Measurements from ENCODE around the gene ABCC4.

Gene ABCC4

DNA sequence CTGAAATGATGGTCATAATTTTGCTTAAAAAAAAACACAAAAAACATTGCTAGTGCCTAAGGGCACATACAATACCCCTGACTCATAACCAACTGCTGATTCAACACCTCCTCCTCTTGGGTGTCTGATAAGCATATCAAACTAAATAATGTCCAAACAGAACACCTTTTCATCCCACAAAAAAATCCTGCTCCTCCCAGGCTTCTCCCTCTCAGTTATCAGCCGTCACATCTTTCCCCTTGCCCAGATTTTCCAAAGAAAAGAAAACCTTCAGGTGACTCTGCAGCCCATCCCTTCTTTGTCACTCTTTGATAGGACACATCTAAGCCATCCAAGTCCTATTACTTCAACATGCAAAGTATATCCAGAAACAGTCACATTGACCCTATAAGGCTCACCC is 46.9 kb downstream of the ABCC4 start:
- DNase-seq = no peak

DNA sequence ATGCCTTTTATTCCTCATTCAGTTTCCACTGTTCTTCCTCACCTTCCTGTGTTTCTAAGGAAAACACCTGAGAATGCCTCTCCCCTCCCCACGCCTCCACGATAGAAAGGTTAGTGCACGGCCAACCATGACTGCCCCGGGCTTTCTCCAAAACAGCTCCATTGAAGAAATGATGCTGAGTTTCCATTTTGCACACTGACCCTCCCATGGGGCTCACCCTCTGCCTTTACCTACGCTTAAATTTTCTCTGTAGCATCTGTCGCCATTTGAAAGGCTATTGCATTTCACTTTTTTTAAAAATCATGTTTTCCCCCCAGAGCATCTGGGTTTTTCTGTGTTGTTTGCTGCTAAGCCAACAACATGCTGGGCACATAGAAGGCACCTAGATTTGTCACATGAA is 48.2 kb downstream of the ABCC4 start:
- DNase-seq = no peak

DNA sequence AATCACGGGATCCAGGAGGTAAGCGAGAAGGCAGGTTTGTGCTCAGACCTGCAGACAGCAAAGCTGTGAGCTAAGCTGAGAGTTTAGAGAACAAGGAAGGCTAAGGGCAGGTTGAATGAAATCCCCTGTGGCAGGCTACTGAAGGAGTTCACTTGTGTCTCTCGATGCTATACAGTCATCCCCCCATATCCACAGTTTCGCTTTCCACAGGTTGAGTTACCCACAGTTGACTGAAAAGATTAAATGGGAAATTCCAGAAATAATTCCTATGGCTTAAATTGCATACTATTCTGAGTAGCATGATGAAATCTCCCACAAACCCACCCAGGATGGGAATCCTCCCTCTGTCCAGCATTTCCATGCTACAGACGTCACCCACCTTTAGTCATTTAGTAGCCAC is 49.6 kb downstream of the ABCC4 start:
- DNase-seq = no peak

DNA sequence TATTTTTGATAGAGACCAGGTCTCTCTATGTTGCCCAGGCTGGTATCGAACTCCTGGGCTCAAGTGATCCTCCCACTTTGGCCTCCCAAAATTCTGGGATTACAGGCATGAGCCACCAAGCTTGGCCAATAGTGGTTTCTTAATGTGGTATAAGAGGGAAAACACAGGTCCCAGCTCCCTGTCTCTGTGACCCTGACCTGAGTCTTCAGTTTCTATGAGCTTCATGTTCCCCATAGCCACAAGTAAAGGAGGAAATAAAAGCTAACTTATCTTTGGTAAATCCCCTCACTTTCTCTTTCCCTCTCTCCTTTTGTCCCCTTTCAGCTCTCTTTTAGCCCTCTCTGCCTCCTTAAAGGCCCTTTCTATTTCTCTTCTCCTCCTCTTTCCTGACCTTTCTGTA is 50.3 kb downstream of the ABCC4 start:
- DNase-seq = no peak

DNA sequence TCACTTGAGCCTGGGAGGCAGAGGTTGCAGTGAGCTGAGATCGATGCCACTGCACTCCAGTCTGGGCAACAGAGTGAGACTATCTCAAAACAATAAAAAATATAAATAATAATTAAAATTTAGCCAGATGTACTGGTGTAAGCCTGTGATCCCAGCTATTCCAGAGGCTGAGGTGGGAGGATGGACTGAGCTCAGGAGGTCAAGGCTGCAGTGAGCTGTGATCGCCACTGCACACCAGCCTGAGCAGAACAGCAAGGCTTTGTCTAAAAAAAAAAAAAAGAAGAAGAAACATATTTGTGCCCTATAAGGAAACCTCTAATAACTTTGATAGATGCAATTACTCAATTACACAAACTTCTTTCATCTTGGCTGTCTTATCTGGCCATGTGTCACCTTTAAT is 52.3 kb downstream of the ABCC4 start:
- no peak for DNase-seq

DNA sequence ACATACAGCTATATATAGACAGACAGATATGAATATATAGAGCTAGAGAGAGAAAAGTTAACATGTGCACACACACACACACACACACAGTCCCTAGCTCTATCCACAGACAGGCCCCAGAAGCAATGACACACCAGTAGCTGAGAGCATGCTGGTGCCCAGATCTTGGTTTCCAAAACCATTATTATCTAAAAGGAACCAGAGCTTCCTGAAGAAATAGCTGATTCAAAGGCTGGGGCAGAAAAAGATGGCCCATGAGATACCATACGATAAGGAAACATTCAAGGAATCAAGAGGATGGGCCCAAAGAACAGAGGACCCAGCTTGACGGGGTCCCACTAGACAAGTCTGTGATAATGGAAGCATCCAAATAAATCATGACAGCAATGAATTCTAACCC is 53.4 kb downstream of the ABCC4 start:
- no peak for DNase-seq

DNA sequence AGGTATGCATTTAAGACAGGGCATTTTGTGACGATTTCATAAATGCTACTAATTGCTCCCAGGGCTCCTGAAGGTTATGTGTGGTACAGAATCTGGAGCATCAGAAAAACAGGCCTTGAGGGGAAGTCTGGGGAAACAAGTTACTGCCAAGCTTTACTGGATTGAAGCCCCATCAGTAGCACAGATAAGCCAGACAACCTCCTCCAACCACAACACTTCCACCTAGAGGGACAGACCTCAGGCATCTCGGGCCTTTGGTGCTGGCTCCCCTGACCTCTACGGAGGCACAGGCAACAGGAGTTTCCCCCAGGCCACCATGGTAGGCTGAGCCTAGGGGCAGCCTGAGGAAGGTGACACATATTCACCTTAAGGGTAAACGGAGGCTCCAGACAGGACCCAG is 54.1 kb downstream of the ABCC4 start:
- DNase-seq = no peak

DNA sequence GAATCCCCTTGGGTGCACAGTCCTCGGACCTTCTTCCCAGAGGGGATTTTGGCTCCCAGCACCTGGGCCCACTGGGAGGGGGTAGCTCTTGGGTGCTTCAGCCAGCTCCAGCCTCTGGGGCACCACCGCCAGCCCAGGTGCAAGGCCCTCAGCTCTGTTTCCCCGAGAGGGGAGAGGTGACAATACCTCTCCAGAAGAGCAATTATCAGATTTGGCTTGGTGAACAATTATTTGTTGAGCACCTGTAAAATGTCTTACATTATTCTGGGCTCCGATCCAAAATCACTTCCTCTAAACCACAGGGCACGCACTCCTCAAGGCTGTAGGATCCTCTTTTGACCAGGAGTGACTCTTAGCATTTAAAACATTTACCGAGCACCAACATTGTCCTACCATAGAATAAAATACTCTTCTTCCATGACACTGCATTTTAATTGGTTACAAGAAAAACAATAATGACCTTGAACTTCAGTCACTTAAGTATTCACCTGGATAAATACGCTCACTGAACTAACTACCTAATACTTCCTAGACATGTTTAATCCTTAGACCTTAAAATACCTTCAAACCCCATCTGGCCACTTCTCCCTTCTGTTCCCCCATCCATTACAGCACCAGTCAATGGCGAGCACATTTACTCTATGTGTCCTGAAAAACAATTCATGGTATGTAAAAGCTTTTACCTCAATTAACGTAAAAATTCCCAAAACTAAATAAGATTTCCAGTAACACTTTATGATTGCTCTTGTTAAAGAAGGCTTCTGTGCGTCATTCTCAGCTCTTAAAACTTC is 54.8 kb downstream of the ABCC4 start:
- DNase-seq = no peak

DNA sequence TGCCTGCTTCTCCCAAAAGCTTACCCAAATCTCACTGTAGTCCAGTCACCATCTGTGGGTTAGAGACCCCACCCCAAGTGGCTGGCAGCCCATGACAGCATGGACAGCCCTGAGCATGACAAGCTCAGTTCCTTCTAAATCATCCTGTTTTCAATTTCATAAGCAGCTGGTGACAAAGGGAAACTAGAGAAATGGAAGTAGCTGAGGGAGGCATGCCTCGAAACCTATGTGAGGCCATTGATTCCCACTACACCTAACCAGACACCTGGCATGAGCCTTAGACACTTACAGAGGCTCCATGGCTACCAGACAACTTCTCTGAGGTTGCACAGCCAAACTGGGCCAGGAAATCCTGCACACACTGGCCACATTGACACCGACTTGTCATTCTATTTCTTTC is 56.2 kb downstream of the ABCC4 start:
- no peak for DNase-seq

DNA sequence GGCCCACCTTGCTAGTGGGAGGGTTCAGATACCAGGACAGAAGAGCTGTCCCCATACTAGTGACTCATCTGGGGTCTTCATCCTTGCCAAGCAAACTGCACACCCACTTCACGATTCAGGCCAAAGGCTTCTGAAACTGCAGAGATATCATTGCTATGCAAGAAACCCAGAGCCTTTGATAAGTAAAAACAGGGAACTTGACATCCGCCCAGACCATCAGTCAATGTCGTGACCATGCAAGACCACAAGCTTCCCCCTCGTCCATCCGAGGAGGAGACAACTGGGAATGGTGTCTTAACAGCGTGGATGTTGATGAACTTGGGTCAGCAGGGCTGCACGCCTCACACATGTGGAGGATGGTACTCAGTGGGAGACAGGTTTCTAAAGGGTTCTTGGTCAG is 58.0 kb downstream of the ABCC4 start:
- DNase-seq = no peak

DNA sequence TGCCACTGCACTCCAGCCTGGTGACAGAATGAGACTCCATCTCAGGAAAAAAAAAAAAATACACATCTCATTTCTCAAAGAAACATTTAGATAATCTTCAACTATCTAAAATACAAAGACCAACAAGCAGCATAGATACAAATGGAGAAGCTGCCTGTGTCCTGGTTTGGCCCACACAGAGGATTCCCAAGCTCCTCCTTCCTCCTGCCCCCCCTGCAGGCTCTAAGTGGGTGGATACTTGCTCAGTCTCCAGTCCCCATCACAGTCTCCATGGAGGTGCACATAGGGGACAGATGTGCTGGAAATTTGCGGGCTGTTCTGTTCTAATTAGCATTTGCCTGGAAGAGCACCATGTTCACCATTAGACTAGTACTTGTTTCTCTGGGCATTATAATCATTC is 59.9 kb downstream of the ABCC4 start:
- DNase-seq = no peak

DNA sequence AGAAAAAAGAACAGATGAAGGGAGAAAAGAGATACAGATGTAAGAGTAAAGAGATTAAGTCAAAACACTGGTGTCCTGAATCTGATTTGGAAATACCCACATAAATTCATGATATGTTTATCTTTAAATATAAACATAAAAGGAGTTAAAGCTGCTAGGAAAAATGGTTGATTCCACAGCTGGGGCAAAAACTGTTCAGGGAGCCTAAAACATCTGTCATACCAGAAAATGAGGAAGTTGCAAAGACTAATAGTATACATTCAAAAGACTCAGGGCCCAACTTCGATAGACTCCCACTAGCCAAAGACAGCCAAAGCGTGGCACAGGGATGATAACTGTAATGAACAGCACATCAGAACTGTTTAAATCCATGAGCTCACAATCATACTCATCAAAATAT is 62.0 kb downstream of the ABCC4 start:
- no peak for DNase-seq

DNA sequence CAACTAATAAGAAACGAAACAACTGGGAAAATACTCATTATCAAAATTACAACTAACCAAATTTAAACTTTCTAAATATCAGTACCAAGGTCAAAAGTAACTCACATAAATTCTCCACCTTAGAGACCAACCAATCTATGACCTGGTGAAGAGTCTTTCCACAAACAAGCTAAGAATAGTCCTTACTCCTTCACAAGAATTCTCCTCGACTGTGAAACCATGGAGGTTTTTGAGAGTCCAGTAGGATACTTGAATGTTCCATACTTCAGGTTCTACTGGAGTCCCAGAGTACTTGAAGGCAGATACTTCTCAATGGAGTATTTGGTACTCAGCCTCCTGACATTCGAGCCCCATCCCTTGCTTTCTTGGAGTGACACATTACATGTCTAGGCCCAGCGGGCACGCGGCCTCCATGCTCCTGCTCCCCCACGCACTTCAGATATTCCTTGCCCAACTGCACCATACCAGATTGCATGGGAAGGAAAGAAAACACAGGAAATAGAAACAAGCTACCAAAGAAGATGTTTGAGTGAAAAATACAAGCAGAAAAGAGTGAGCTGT is 63.9 kb downstream of the ABCC4 start:
- no peak for DNase-seq

DNA sequence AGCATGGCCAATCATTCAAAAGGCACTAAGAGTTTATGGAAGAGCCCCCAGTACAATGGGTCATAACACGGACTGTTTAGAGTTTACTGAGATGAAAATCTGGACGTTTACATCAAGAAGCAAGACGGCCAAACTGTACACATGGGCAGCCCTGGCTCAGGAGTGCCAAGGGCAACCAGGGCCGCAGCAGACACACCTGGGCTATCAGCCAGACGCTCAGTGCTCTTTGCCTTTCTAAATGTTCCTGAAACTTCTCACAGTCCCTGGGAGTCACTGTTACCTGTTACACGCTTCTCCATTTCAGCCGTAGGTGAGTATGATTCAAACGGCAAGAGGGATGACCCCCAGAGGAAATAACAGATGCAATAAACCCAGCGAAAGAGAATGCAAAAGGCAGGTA is 64.5 kb downstream of the ABCC4 start:
- no peak for DNase-seq

DNA sequence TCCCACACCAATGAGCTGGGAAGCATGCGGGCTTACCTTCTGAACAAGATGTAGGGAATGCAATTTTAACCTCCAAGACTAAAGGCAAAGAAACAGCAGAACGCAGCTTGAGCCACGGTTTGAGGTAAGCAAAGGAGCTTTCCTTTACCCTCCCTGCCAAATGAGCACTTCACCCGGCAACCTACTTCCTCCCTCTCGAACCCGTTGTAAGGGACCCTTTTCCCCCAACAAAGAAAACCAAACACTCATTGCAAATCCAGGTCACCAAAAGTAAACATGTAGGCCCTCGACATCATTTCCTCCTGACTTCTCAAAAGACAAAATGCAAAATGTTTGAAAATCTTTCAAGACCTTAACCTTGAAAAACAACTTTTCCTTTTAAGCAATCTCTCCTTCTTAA is 65.3 kb downstream of the ABCC4 start:
- DNase-seq = no peak

DNA sequence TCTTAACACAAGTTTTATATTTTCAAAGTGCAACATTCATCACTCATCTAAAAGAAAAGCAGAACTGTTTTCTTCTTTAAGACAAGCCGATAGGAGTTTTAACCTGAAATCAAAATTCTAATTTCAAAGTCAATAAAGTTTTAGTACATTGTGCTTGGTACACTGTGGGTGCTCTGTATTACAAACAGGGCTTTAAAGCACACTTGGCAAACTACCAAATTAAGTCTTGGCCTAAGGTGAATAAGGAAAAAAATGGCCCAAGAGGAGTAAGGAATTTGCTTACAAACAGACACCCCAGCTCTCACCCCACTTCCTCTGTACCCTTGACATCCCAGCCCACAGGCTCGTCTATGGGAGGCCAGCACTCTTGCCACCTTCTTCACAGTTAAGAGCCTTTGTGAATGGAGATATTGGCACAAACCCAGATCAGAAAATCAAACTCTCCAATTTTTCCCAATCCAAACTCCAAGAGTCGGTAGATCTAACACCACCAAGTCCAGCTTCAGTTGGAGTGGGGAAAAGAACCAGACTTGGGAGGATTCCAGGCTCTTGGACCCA is 66.0 kb downstream of the ABCC4 start:
- DNase-seq = no peak

DNA sequence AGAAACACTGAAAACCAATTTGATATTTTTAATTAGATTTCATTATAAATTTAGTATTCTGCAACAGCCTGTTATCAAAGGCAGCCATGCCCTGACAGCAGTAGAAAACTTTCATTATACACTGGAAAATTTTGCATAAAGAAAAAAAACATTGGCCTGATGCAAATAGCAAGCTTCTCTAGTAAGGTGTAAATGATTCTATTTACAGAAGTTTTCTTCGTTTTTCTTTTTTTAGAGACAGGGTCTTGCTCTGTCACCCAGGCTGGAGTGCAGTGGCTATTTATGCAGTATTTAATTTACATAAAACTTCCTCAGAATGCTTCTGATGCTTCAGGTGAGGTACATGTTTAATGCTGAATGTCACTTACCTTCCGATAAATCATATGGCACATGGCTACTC is 67.0 kb downstream of the ABCC4 start:
- no peak for DNase-seq

DNA sequence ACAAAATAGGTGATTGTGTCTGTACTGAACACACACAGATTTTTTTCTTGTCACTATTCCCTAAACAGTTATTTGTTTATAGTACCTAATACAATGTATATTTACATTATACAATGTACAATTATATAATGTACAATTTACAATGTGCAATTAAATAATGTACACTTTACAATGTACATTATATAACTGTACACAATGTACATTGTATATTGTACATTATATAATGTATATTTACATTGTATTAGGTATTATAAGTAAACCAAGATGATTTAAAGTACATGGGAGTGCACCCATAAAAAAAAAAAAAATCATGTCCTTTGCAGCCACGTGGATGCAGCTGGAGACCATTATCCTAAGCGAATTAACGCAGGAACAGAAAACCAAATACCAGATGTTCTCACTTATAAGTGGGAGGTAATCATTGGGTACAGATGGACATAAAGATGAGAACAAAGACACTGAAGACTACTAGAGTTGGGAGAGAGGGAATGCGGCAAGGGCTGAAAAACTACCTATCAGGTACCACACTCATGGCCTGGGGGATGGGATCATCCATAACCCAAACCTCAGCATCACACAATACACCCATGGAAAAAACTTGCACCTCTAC is 68.1 kb downstream of the ABCC4 start:
- no peak for DNase-seq

DNA sequence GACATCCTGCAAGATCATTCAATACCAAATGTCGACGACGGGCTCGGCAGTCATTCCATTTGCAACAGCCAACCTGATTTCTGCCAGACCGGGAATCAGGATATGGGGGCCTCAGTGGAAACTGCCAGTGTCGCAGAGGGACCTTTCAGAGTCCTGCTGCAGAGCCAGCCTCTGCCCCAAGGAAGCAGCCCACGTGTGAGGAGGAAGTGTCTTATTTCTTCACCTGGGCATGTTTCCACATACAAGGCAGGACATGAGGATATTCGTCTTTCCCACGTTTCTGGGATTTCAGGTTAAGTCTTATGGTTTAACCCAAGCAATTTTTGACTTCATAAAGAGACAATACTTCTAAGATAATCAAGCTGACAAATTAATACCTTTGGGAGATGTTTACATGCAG is 69.9 kb downstream of the ABCC4 start:
- no peak for DNase-seq

DNA sequence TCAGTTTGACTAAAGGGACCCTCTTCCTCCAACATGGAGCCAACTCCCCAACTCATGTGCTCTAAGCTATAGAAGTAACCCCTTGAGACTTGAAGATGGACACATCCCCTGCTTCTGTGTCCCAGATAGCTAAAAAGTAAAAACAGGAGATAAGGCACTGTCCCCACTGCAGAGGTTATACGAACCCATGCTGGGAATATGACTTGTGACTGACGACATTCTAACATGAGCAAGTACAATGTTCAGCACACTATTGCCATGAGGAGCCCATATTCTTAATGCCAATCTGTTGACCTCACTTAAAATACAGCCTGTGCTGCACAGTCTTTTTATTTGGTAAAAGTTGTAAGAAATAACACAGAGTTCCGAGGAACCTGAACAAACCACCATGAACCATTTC is 71.4 kb downstream of the ABCC4 start:
- no peak for DNase-seq

DNA sequence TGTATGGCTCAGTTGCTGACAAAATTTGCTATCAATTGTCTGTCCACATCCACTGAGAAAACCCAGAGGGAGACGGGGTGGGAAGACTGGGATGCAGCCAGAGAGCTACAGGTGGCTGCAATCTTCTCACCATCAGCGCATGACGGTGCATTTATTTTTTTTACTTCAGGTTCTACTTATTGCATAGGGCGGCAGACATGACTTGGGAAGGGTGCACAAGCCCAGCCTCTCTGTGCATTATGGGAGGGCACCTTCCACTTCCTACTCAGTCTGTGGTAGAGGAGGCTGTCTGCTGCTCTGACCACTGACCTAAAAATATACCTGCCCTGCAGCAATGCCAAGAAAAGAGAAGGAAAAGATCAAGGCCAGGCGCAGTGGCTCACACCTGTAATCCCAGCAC is 73.1 kb downstream of the ABCC4 start:
- DNase-seq = no peak

DNA sequence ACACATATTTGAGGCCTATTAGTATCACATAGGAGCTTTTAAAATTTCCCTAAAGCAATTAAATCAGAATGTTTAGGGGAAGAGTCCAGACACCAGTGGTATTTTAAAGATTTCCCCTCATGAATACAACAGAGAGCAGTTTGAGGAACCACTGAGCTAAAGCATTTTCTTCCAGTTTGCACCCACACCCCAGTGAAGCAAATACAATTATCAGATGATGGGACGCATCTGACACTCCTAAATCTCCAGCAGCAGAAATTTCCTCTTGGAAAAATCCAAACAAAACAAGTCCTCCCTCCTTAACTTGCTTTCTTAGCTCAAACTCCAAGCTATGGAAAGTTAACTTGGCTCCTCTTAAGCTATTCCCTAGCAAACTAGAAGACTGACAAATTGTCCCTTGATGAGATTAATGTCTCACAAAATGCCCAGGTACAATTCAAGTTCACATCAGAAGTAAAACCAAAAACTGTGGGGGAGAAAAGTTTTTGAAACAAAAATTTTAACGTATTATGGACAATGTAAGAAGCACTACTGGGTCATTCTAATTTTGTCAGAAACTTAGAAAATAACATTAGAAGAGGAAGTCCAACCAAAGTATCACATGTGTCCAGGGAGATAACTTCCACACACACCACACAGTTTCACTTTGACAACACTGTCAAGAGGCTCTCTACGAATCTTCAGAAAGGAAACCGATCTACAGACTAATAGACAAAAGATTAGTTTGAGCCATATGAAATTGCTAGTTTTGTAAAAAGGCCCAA is 74.1 kb downstream of the ABCC4 start:
- DNase-seq = no peak

DNA sequence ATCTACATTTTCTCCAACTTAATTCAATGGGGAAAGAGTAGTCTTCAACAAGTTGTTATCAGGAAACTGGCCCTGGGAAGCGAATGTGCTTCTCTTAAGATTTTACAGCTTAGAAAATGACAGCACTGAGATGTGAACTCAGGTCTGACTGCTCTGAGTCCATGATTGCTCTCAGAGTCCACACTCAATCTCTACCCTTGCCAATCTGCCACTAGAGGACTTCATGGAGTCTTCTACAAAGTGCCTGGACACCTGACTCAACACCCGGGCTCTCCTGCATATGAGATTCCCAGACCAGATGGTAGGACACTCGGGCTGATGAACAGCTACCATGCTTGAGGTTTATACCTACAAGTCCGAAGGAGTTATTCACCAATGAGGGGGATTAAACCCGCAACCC is 74.8 kb downstream of the ABCC4 start:
- DNase-seq = no peak

DNA sequence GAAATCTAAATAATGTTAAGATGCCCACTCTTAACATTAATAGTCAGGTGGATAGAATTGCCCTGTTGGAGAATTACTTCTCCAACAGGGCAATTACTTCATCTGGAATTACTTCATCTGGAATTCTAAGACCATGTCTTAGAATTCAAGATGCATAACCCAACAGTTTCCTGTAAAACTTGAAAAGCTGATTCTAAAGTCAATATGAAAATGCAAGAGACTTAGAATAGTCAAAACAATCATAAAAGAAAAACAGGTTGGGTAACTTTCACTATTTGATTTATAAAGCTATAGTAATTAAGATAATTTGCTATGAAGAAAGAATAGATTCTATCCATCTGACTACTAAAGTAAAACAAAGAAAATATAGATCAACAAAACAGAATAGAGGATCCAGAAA is 75.2 kb downstream of the ABCC4 start:
- no peak for DNase-seq

All from activated CD8-positive, alpha-beta memory T cell treated with anti-CD3 and anti-CD28 coated beads, Interleukin-2, amount 50 U/mL, for 4 hours (primary cell).